Coronary artery (tissue), 2 donors: ENCODE results near the gene GPR4.
A peak's percentile ranks its signal among the peaks of the same experiment; 100 is the strongest.

Source experiments
- DNase-seq: peaks from one replicate; pipeline ENCODE4 v3.0.0-alpha.2; 2017; ENCODE audit warnings: low spot score
- H3K27ac ChIP-seq, 2 donors: fragments of 200-600 bp; sonication (generic); one replicate each; pipeline ENCODE4 v1.5.1; 2016 to 2019
- H3K4me3 ChIP-seq: fragments of 200-600 bp; sonication (generic); 2 replicates; pipeline ENCODE4 v1.5.1; 2016; ENCODE audit warnings: mild to moderate bottlenecking, moderate library complexity
- CTCF ChIP-seq: fragments of 200-600 bp; sonication (generic); IDR thresholded peaks from one replicate; pipeline ENCODE4 v1.5.1; 2019; ENCODE audit warnings: antibody characterized with exemption

Gene GPR4

GRCh38 chr19:45576682-45577081 lies 25.3 kb downstream of the GPR4 start:
- H3K27ac ChIP-seq = no peak overlapping the region
- DNase-seq = no peak
- H3K4me3 ChIP-seq = no peak overlapping the region
- TF ChIP-seq CTCF = no peak

GRCh38 chr19:45575216-45575615 lies 26.8 kb downstream of the GPR4 start:
- H3K4me3 ChIP-seq = no peak overlapping the region
- no peak for DNase-seq
- TF ChIP-seq CTCF = no peak
- no peak overlapping the region for H3K27ac ChIP-seq

GRCh38 chr19:45574526-45574925 lies 27.5 kb downstream of the GPR4 start:
- no peak for TF ChIP-seq CTCF
- no peak for DNase-seq
- Histone ChIP-seq H3K4me3 (no peak overlapping the region), H3K27ac (no peak overlapping the region)

- no peak overlapping the region for H3K27ac ChIP-seq
- DNase-seq = no peak
These were observed 30.4 kb downstream of the GPR4 start for GRCh38 chr19:45571457-45572220.

GRCh38 chr19:45569619-45570421 lies 32.2 kb downstream of the GPR4 start:
- no peak for DNase-seq
- Histone ChIP-seq H3K27ac (no peak overlapping the region), H3K4me3 (no peak overlapping the region)
- peak; percentile 66 for TF ChIP-seq CTCF

More at GRCh38 chr19:45571457-45572220, 30.4 kb downstream of the GPR4 start:
- no peak for TF ChIP-seq CTCF
- H3K4me3 ChIP-seq = no peak overlapping the region

- TF ChIP-seq CTCF = no peak
- Histone ChIP-seq H3K4me3 (no peak overlapping the region), H3K27ac (peak overlapping the region in 1 of 2 donors; percentile 10)
- no peak for DNase-seq
These were observed 33.3 kb downstream of the GPR4 start for GRCh38 chr19:45568732-45569131.

- no peak for DNase-seq
- no peak for TF ChIP-seq CTCF
- Histone ChIP-seq H3K27ac (no peak overlapping the region), H3K4me3 (no peak overlapping the region)
These were observed 34.4 kb downstream of the GPR4 start for GRCh38 chr19:45567609-45568008.
